Naive thymus-derived CD8-positive, alpha-beta T cell (primary cell): ENCODE measurements around the gene AHCTF1. TPM values are rescaled to one million over a fixed set of nuclear protein-coding genes. Genes with fewer than 3 reads are reported as not detected.

Experiments
- ATAC-seq, 2 donors: fragments of 150-1000 bp; cut with Tn5 transposase in 1 of 2; sonication (Bioruptor Pico), chemical (Tn5 transposase) in 1 of 2; 1 replicate in 1 of 2; 2 replicates in 1 of 2; pipeline ENCODE4 v1.10.0; 2021; ENCODE audit warnings: mild to moderate bottlenecking in 2 of 2, moderate library complexity in 2 of 2
- POLR2A ChIA-PET: fragments of 350-600 bp; sonication (Branson Sonifier 250); formaldehyde crosslinking; loops from one replicate; lab custom pipeline; 2021; ENCODE audit warnings: antibody characterized with exemption; lab: Charles Lee
- DNase-seq, 10 donors: peaks; one replicate each; pipeline versions ENCODE4 v3.0.0 to v3.0.0-alpha.2; 2020 to 2022
- H3K27ac Mint-ChIP-seq, 10 donors: one replicate each; pipeline ENCODE4 v1.8.0; 2020 to 2022; ENCODE audit warnings: mild to moderate bottlenecking in 10 of 10, mixed read lengths in 10 of 10, moderate library complexity in 4 of 10, inconsistent platforms in 1 of 10
- H3K27me3 Mint-ChIP-seq, 5 donors: one replicate each; pipeline ENCODE4 v1.8.0; 2021 to 2022; ENCODE audit warnings: mixed read lengths in 5 of 5
- H3K36me3 Mint-ChIP-seq, 3 donors: one replicate each; pipeline ENCODE4 v1.8.0; 2020 to 2022; ENCODE audit warnings: mixed read lengths in 3 of 3, mild to moderate bottlenecking in 2 of 3, inconsistent platforms in 1 of 3
- H3K4me1 Mint-ChIP-seq, 4 donors: one replicate each; pipeline ENCODE4 v1.8.0; 2021 to 2022; ENCODE audit warnings: mixed read lengths in 4 of 4
- H3K4me3 Mint-ChIP-seq, 10 donors: one replicate each; pipeline ENCODE4 v1.8.0; 2020 to 2022; ENCODE audit warnings: mild to moderate bottlenecking in 10 of 10, mixed read lengths in 10 of 10, moderate library complexity in 6 of 10, inconsistent platforms in 1 of 10
- H3K9me3 Mint-ChIP-seq, 9 donors: one replicate each; pipeline ENCODE4 v1.8.0; 2020 to 2022; ENCODE audit warnings: mixed read lengths in 9 of 9, mild to moderate bottlenecking in 3 of 9, inconsistent platforms in 1 of 9, moderate library complexity in 1 of 9
- polyA plus RNA-seq, 3 donors: library from polyadenylated mRNA; unstranded; fragments of 300-500 nt; fragmentation: Illumina TruSeq; gene quantifications; one replicate each; pipeline ENCODE4 v1.2.3, GENCODE V29; 2021
- total RNA-seq, 8 experiments: library from RNA in 2 of 8; stranded (reverse) in 2 of 8; gene quantifications; one replicate each; pipeline ENCODE4 v1.2.3 and lab custom pipeline; 2021 to 2026

The AHCTF1 gene
- total and polyA plus RNA-seq, 5 experiments from 2014 or later: 12.4 to 69.5 (median 20.2) TPM

DNA sequence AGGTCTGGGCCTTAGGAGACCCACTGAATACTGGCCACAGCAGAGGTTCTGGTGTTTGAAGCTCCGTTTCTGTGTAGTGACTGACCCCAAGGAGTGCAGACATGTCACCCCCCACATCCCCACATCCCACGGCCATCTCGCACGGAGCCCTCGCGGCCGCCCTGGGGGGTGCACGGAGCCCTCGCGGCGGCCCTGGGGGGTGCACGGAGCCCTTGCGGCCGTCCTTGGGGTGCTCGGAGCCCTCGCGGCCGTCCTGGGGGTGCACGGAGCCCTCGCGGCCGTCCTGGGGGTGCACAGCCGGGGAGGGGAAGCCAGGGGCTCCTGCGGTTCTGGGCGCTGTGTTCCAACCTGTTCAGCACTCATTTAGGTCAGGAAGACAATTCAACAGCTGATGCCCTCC lies 139.1 kb downstream of the AHCTF1 start:
- no peak overlapping the region for H3K4me3 Mint-ChIP-seq
- H3K4me1 Mint-ChIP-seq: peaks cover 3 to 11% (median 6%) of the 10 kb centered on the region in 4 donors
- no peak for DNase-seq
- no peaks in the 10 kb centered on the region for H3K9me3 Mint-ChIP-seq
- H3K36me3 Mint-ChIP-seq: no peaks in the 10 kb centered on the region
- ATAC-seq: no peak
- H3K27me3 Mint-ChIP-seq: peaks cover 0 to 38% (median 18%) of the 10 kb centered on the region in 5 donors
- H3K27ac Mint-ChIP-seq: no peak overlapping the region
- POLR2A ChIA-PET: no interaction called here

DNA sequence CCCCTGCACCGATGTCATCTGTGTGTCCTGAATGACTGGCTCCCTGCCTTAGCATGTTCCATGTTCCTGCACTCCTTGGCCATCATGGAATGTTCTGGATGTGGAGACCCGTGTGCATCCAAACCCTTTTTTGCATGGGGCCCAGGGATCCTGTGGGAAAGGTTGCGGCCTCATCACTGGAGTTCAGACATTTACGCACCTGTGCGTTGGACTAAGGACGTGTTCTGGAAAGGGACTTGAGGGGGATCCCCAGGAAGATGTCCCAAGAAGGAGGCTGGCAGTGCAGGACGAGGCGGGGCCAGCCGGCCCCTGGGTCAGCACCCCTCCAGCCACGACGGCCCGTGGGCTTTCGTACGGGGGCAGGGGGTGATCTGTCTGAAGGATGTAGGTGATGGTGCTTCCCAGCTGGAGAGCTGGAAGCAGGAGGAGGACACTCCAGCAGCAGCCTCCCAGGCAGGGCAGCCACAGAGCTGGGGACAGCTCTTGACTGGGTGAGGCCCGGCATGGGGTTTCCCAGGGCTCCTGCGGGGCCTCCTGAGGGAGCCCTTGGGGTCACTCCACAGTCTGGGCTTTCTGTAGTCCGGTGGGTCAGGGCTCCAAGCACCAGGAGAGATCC lies 140.3 kb downstream of the AHCTF1 start:
- Mint-ChIP-seq H3K27me3 (peaks cover 0 to 38% (median 18%) of the 10 kb centered on the region in 5 donors), H3K4me3 (no peak overlapping the region)

DNA sequence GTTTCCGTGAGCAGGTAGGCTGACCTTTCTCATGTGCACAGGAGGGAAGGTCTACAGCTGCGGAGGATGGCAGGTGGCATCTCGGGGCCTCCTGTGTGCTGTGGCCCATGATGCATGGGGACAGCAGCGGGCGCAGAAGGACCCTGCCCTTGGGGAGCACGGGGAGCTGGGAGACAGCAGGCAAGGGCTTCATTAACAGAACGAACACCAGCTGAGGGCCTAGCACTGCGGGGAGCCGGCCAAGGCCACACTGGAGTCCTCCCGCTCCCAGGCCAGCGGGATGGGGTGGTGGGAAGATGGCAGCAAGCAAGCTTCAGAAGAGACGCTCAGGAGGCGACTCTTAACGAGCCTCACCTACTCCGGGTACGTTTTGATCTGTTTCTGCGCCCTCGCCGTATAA lies 140.9 kb downstream of the AHCTF1 start:
- POLR2A ChIA-PET: no interaction called here
- no peak overlapping the region for H3K27ac Mint-ChIP-seq
- DNase-seq (no peak), ATAC-seq (no peak)
- peaks cover 3 to 13% (median 6%) of the 10 kb centered on the region in 4 donors for H3K4me1 Mint-ChIP-seq
- no peak overlapping the region for H3K4me3 Mint-ChIP-seq
- no peaks in the 10 kb centered on the region for H3K36me3 Mint-ChIP-seq
- peaks cover 0 to under 1% (median 0%) of the 10 kb centered on the region in 9 donors for H3K9me3 Mint-ChIP-seq
- H3K27me3 Mint-ChIP-seq: peaks cover 0 to 38% (median 18%) of the 10 kb centered on the region in 5 donors

More for the DNA sequence above, 140.3 kb downstream of the AHCTF1 start:
- no peak overlapping the region for H3K27ac Mint-ChIP-seq
- no peak for DNase-seq
- H3K4me1 Mint-ChIP-seq: peaks cover 3 to 11% (median 6%) of the 10 kb centered on the region in 4 donors
- no peak for ATAC-seq
- H3K9me3 Mint-ChIP-seq: no peaks in the 10 kb centered on the region
- no peaks in the 10 kb centered on the region for H3K36me3 Mint-ChIP-seq
- POLR2A ChIA-PET: no interaction called here

DNA sequence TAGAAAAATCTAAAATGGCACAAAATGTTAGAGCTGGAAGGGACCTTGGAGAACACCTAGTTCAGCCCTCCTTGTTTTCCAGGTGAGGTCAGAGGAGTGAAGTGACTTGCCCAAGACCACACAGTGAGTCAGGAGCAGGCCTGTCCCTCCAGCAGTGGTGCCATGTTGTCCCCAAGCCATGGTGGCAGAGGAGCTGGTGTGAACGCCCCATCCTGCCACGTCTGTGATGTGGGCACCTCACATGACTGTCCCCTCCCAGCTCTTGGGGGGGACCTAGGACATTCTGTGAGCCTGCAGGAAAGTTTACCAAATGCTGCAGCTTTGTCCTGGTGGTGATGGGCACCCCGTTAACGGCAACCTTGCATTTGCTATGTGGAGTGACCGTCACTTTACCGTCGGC lies 141.4 kb downstream of the AHCTF1 start:
- Mint-ChIP-seq H3K9me3 (peaks cover 0 to 2% (median 0%) of the 10 kb centered on the region in 9 donors), H3K4me1 (peaks cover 3 to 17% (median 6%) of the 10 kb centered on the region in 4 donors), H3K27me3 (peaks cover 0 to 38% (median 18%) of the 10 kb centered on the region in 5 donors), H3K27ac (peak overlapping the region in 1 of 10 donors; percentile 74), H3K4me3 (no peak overlapping the region), H3K36me3 (no peaks in the 10 kb centered on the region)
- POLR2A ChIA-PET: no interaction called here
- DNase-seq (no peak), ATAC-seq (no peak)

DNA sequence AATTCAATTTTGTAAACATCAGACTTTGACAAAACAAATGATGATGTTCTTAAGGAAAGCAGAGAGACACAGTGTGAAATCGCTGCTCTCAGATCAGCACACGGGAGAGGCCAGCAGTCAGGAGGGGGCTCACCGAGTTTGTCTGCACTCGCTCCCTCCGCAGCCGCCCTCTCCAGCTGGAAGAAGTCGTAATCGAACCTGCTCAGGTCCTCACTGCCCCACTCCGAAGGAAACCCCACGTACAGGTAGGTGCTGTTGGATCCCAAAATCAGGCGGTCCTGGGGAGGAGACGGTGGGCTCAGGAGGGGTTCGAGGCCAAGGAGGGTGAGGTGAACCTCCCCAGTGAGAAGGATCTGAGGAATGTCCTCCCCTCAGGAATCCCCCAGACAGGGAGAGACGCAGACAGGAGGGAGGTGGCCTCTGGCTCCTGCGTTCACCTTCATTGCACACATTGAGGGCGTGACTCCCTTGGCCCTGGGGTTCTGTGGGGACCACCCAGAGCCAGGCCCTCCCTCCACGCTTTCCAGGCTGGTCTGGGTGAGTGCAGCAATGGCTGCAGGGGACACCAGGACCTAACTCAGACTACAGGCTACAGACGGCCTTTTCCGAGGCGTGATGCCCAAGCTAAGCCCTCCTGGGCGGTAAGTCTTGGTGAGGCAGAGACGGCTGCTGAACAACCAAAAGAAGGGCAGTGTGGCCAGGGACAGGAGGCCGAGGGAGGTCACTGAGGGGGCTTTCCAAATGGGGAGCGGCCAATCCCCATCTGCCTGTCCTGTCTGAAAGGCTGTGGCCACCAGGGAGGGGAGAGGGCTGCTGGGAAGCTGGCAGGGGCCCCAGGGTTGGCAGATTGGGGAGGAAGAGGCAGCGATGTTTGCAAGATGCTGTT lies 142.1 kb downstream of the AHCTF1 start:
- H3K4me1 Mint-ChIP-seq: peaks cover 7 to 24% (median 12%) of the 10 kb centered on the region in 4 donors
- peak overlapping the region; percentile 12 to 69 (median 56) for H3K4me3 Mint-ChIP-seq
- ATAC-seq (no peak), DNase-seq (no peak)
- peaks cover 0 to 2% (median 0%) of the 10 kb centered on the region in 9 donors for H3K9me3 Mint-ChIP-seq
- H3K36me3 Mint-ChIP-seq: no peaks in the 10 kb centered on the region
- peak overlapping the region in 1 of 10 donors; percentile 59 for H3K27ac Mint-ChIP-seq
- H3K27me3 Mint-ChIP-seq: peaks cover 0 to 38% (median 18%) of the 10 kb centered on the region in 5 donors
- POLR2A ChIA-PET: no interaction called here

Other genes starting within 250 kb of the AHCTF1 start
- gene SCCPDH, start 207.5 kb downstream of the AHCTF1 start, total RNA-seq: 10 to 100 TPM; 11.3 to 11.7 TPM
- gene SCCPDH, start 207.5 kb downstream of the AHCTF1 start, polyA plus RNA-seq: 10 to 100 TPM; 31.3 to 36.8 (median 36.4) TPM
- gene ZNF695, start 76.1 kb upstream of the AHCTF1 start, total RNA-seq: not detected
- not detected for gene ZNF695, start 76.1 kb upstream of the AHCTF1 start, polyA plus RNA-seq
- 1 to 10 TPM; 1.9 to 2.5 TPM for gene ZNF670, start 146.9 kb upstream of the AHCTF1 start, total RNA-seq
- 1 to 10 TPM in 2 of 3 donors, under 1 TPM in 1; 0.42 to 1.4 (median 1.2) TPM for gene ZNF670, start 146.9 kb upstream of the AHCTF1 start, polyA plus RNA-seq
- 10 to 100 TPM; 18.3 to 24.4 TPM for gene ZNF669, start 172.4 kb upstream of the AHCTF1 start, total RNA-seq
- gene ZNF669, start 172.4 kb upstream of the AHCTF1 start, polyA plus RNA-seq: 10 to 100 TPM; 10.9 to 29.7 (median 18.2) TPM
- 10 to 100 TPM; 28.1 to 30.8 TPM for gene ZNF124, start 240.1 kb upstream of the AHCTF1 start, total RNA-seq
- 1 to 10 TPM; 3.7 to 6.5 (median 6.1) TPM for gene ZNF124, start 240.1 kb upstream of the AHCTF1 start, polyA plus RNA-seq